Heart right ventricle (tissue), 16 donors: Measurements from ENCODE around the gene CEP290. TPM values are rescaled to one million over a fixed set of nuclear protein-coding genes. Genes with fewer than 3 reads are reported as not detected.

ENCODE experiments used
- ATAC-seq, 8 donors: fragments of 200-7000 bp; cut with Tn5 transposase; one replicate each; pipeline ENCODE4 v1.9.1; 2020; ENCODE audit warnings: mild to moderate bottlenecking in 8 of 8, moderate library complexity in 8 of 8, moderate number of reproducible peaks in 1 of 8
- DNase-seq, 2 donors: peaks; one replicate each; pipeline ENCODE4 v3.0.0-alpha.2; 2020
- H3K27ac ChIP-seq, 10 donors: fragments of 200-600 bp; sonication (generic) in 2 of 10; one replicate each; pipeline versions ENCODE4 v1.5.0 to v1.8.0; 2020 to 2022; ENCODE audit warnings: mild to moderate bottlenecking in 3 of 10
- H3K27me3 ChIP-seq, 7 donors: fragments of 200-600 bp; one replicate each; pipeline ENCODE4 v1.8.0; 2021 to 2022; ENCODE audit warnings: mild to moderate bottlenecking in 2 of 7
- H3K36me3 ChIP-seq, 9 donors: fragments of 200-600 bp; sonication (generic) in 1 of 9; one replicate each; pipeline versions ENCODE4 v1.5.0 to v1.8.0; 2020 to 2022; ENCODE audit warnings: mild to moderate bottlenecking in 2 of 9
- H3K4me1 ChIP-seq, 9 donors: fragments of 200-600 bp; sonication (generic) in 1 of 9; one replicate each; pipeline versions ENCODE4 v1.5.0 to v1.8.0; 2020 to 2022; ENCODE audit warnings: mild to moderate bottlenecking in 4 of 9
- H3K4me3 ChIP-seq, 10 donors: fragments of 200-600 bp; sonication (generic) in 2 of 10; one replicate each; pipeline versions ENCODE4 v1.5.0 to v1.8.0; 2020 to 2022; ENCODE audit warnings: mild to moderate bottlenecking in 7 of 10, moderate library complexity in 2 of 10
- H3K9me3 ChIP-seq, 11 donors: fragments of 200-600 bp in 10 of 11; sonication (generic) in 2 of 11; one replicate each; pipeline versions ENCODE4 v1.5.0 to v1.8.0; 2013 to 2022; ENCODE audit warnings: mild to moderate bottlenecking in 2 of 11, control low read depth in 1 of 11, moderate library complexity in 1 of 11
- CTCF ChIP-seq, 9 donors: fragments of 200-600 bp; sonication (generic) in 2 of 9; IDR thresholded peaks; one replicate each; pipeline versions ENCODE4 v1.5.0 to v1.8.0; 2021 to 2022; ENCODE audit warnings: antibody characterized with exemption in 9 of 9, mild to moderate bottlenecking in 5 of 9, moderate library complexity in 1 of 9
- WGBS, 2 donors: extraction: QIAGEN DNeasy Blood & Tissue Kit; methylation state at CpG; one replicate each; pipeline ENCODE4 v1.1.7; 2013; ENCODE audit warnings: inconsistent platforms in 1 of 2; 5-methylcytosine and 5-hydroxymethylcytosine counted together
- intact Hi-C, 10 donors: fragments of 100-400 bp; cut with DNase I; formaldehyde crosslinking; loops; one replicate each; pipeline versions ENCODE4 v1.11.1 to v1.14.2; 2022
- polyA plus RNA-seq, 2 donors: library from polyadenylated mRNA; stranded (reverse); fragments of 200-250 nt; gene quantifications; one replicate each; pipeline ENCODE4 v1.2.3, GENCODE V29; 2013
- total RNA-seq, 10 donors: library from RNA; stranded (reverse); fragmentation: NEBNext Ultra II Directional in 3 of 10; extraction: Animal tissue kit (Norgen Biotek cat#: 25700) in 3 of 10; gene quantifications; one replicate each; pipeline versions ENCODE4 v1.2.1 to v1.2.4, GENCODE V29; 2021 to 2023
- donor health status: Arrhythmogenic right ventricular cardiomyopathy.
- donor health status: ischemic (EF 13 %, LVEDD 7.1; RV severe dilation, severe dysfunction).
- donor health status: healthy with polysubstance abuse.
- donor health status: DM: no; HTN: yes; CAD: no.
- donor health status: DM: no; HTN: no; CAD: no.
- donor health status: ischemic (EF 25% LVEDD 6.9; RV normal size, moderate dysfunction).
- donor health status: ischemic (EF 25% LVEDD 5.7; RV mildly dilated, moderate dysfunction).
- donor health status: healthy.
- donor health status: DM: yes; HTN: yes; CAD: no.
- donor health status: Ischemic cardiomyopathy.
- donor health status: ischemic (EF 35%, LVEDD 5.7; RV mildly dilated, moderate dysfunction).
- donor health status: nonischemic (EF 11% LVEDD 7.7; RV severe dilation, severe dysfunction).
- donor health status: DM: yes; HTN: yes; CAD: no.
- donor health status: PGD.
- donor health status: ischemic (EF 29% LVEDD 5.4; RV normal size, mild dysfunction).
- donor health status: nonischemic (EF 23%, LVEDD 6.1; RV moderate dilation, normal function).

Gene CEP290
- total and polyA plus RNA-seq, 12 donors: 2.6 to 10.9 (median 7.7) TPM

GRCh38 chr12:88127855-88128254 lies 14.0 kb downstream of the CEP290 start:
- DNase-seq (no peak), ATAC-seq (no peak)
- Histone ChIP-seq H3K9me3 (no peaks in the 10 kb centered on the region), H3K27me3 (no peaks in the 10 kb centered on the region), H3K27ac (no peak overlapping the region), H3K4me1 (no peaks in the 10 kb centered on the region), H3K36me3 (peaks cover 0 to 81% (median 0%) of the 10 kb centered on the region in 9 donors), H3K4me3 (no peak overlapping the region)
- intact Hi-C loops: no loop called here
- 96 to 98% methylated on average over 3 of the region's 3 CpGs for WGBS, 2 donors
- no peak for TF ChIP-seq CTCF (IDR thresholded peaks at IDR 0.05)

GRCh38 chr12:88127099-88127498 lies 14.8 kb downstream of the CEP290 start:
- H3K27ac ChIP-seq: no peak overlapping the region
- H3K4me1 ChIP-seq: no peaks in the 10 kb centered on the region
- no peak for TF ChIP-seq CTCF (IDR thresholded peaks at IDR 0.05)
- ATAC-seq (no peak), DNase-seq (no peak)
- H3K27me3 ChIP-seq: no peaks in the 10 kb centered on the region
- intact Hi-C loops: no loop called here
- WGBS, 2 donors: 99% methylated on average over 3 of the region's 3 CpGs
- H3K4me3 ChIP-seq: no peak overlapping the region
- peaks cover 0 to 83% (median 0%) of the 10 kb centered on the region in 9 donors for H3K36me3 ChIP-seq
- H3K9me3 ChIP-seq: no peaks in the 10 kb centered on the region

- Histone ChIP-seq H3K4me3 (no peak overlapping the region), H3K27me3 (no peaks in the 10 kb centered on the region), H3K36me3 (peaks cover 0 to 97% (median 9%) of the 10 kb centered on the region in 9 donors), H3K4me1 (no peaks in the 10 kb centered on the region), H3K9me3 (no peaks in the 10 kb centered on the region), H3K27ac (no peak overlapping the region)
- TF ChIP-seq CTCF (IDR thresholded peaks at IDR 0.05): no peak
- ATAC-seq (no peak), DNase-seq (no peak)
- intact Hi-C loops: no loop called here
- WGBS, 2 donors: 70 to 83% methylated on average over 4 of the region's 4 CpGs
Observed at GRCh38 chr12:88122666-88123065, 19.2 kb downstream of the CEP290 start.

GRCh38 chr12:88113871-88114270 lies 28.0 kb downstream of the CEP290 start:
- H3K36me3 ChIP-seq: peaks cover 0 to 94% (median 19%) of the 10 kb centered on the region in 9 donors
- no peaks in the 10 kb centered on the region for H3K27me3 ChIP-seq
- intact Hi-C loops: loop anchor here in 4 of 10 donors (5.0 to 10.0 kb wide), 2 partner anchors 878 to 881 kb away; no protein-coding TSS in a partner anchor
- H3K9me3 ChIP-seq: no peaks in the 10 kb centered on the region
- H3K27ac ChIP-seq: no peak overlapping the region
- ATAC-seq (no peak), DNase-seq (no peak)
- 49 to 63% methylated on average over 3 of the region's 3 CpGs for WGBS, 2 donors
- H3K4me3 ChIP-seq: no peak overlapping the region
- no peak for TF ChIP-seq CTCF (IDR thresholded peaks at IDR 0.05)
- peaks cover 0 to 4% (median 0%) of the 10 kb centered on the region in 9 donors for H3K4me1 ChIP-seq
